Germinal center (tissue), 1 donor: Measurements from ENCODE around the gene EP300.
"Not testable (repeated sequence)": the region's sequence is repeated elsewhere in the genome, so short reads cannot be mapped to it uniquely, and the experiment has no call there.

ENCODE experiments used
- DNase-seq: peaks from one replicate; pipeline ENCODE4 v3.0.0; 2012; ENCODE audit warnings: mixed read lengths, low spot score

EP300 gene

DNA sequence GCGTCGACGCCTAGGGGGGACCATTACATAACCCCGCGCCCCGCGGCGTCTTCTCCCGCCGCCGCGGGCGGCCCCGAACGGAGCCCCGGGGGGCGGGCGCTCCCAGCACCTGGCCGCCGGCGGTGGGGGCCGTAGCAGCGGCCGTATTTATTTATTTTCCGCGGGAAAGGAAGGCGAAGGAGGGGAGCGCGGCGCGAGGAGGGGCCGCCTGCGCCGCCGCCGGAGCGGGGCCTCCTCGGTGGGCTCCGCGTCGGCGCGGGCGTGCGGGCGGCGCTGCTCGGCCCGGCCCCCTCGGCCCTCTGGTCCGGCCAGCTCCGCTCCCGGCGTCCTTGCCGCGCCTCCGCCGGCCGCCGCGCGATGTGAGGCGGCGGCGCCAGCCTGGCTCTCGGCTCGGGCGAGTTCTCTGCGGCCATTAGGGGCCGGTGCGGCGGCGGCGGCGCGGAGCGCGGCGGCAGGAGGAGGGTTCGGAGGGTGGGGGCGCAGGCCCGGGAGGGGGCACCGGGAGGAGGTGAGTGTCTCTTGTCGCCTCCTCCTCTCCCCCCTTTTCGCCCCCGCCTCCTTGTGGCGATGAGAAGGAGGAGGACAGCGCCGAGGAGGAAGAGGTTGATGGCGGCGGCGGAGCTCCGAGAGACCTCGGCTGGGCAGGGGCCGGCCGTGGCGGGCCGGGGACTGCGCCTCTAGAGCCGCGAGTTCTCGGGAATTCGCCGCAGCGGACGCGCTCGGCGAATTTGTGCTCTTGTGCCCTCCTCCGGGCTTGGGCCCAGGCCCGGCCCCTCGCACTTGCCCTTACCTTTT is at the start of gene EP300:
Gene EP300, plus strand, starts transcription at position 570 of the 795 bp plus-strand sequence. CDS start 413 bp downstream, outside the sequence.
- DNase-seq = peak; percentile 88

DNA sequence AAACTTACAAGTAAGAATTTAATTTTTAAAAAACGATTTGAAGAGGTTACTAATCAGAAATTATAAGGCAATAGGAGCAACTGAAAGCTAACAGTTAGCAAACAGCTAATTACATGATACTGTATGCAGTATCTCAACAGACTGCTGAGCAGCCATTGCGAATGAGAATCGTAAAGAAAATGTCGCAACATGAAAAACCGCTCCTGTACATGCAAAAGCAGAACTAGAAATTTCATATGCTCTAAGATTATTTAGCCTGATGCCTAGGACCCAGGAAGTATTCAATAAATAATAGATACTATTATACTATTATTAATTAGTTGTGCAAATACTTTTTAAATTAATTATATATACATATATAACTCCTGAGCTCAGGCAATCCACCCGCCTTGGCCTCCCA is 48.7 kb upstream of the EP300 start:
- DNase-seq = no peak

DNA sequence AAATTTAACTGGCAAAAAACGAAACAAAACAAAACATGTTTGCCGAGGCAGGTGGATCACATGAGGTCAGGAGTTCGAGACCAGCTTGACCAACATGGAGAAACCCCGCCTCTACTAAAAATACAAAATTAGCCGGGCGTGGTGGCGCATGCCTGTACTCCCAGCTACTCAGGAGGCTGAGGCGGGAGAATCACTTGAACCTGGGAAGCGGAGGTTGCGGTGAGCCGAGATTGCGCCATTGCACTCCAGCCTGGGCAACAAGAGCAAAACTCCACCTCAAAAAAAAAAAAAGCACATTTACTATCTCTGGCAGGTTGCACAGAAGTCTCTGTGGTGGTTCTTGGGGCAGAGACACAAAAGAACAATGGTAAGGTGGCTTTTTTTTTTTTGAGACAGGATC is 46.8 kb upstream of the EP300 start:
- DNase-seq = not testable (repeated sequence)

DNA sequence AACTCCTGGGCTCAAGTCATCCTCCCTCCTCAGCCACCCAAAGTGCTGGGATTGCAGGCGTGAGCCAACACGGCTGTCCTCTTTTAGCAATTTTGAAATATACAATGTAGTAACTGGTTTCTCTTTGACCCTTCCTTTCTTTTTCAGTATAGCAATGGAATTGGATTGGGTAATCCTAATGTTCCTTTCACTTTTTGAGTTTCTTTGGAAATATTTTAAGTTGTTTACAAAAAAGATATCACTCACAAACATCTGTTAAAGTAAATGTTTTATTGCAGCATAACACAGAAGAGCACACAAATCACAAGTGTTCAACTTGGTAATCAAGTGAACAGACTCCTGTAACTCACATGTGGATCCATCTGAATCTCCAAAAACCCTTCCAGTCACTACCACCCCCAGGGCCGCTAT is 44.6 kb upstream of the EP300 start:
- DNase-seq = no peak

DNA sequence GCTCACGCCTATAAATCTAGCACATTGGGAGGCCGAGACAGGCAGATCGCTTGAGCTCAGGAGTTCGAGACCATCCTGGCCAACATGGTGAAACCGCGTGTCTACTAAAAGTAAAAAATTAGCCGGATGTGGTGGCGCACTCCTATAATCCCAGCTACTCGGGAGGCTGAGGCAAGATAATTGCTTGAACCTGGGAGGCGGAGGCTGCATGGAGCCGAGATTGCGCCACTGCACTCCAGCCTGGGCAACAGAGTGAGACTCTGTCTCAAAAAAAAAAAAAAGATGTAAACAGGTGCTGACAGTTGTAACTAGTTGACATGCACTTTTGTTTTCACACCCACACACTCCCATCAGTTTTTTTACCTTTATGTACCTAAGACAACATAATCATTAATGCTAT is 44.0 kb upstream of the EP300 start:
- DNase-seq = not testable (repeated sequence)

DNA sequence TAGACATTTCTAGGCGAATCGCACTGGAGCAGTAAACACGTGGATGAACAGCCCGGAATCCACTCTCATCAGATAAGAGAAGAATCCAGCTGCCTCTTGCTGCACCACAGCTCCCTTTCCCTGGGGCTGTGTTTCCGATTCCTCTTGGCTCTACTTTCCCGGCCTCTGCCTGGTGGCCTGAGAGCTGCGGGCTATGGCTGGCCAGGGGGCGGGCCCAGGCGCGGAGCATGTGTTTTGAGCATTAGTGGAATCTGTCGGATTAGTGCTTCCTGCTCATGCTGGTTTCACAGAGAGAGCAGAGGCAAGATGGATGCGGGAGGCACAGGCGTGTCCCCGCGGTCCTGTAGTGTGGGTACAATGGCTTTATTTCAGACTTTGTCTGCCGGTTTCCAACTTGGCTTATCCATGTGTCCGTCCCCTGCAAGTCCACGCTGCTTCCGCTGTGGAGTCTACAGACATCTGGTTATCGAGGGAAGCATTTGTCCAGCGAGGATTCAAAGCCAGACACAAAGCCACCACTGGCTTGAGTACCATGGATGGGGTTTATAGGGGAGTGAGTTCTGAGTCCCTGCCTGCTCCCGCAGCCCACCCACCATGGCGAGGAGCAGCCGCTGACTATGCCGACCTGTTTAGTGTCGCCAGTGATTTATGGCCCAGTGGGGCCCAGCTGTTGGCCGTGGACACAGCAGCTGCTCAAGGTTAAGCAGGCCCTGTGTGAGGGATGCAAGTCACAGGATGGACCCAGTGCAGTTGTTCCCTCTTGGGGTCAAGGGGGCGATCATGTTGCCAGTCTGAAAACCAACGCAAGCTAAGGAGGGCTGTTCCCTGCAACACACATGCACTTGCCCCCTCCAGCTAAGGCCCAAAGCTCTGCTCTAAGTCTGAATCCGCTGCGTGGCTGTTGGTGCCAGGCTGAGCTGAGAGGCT is 43.3 kb upstream of the EP300 start:
- no peak for DNase-seq

DNA sequence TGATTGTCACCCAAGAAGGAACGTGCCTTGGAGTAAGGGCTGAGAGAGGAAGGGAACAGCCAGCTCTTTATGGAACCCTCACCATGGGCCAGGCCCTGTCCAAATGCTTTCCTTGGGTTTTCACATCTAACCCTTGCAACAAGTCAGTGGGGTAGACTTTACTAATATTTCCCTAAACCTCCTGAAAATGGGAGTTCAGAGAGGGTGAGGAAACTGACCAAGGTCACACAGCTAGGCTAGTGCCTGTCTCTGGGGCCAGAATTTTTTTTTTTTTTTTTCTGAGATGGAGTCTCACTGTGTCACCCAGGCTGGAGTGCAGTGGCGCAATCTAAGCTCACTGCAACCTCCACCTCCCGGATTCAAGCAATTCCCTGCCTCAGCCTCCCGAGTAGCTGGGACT is 42.6 kb upstream of the EP300 start:
- DNase-seq = not testable (repeated sequence)

DNA sequence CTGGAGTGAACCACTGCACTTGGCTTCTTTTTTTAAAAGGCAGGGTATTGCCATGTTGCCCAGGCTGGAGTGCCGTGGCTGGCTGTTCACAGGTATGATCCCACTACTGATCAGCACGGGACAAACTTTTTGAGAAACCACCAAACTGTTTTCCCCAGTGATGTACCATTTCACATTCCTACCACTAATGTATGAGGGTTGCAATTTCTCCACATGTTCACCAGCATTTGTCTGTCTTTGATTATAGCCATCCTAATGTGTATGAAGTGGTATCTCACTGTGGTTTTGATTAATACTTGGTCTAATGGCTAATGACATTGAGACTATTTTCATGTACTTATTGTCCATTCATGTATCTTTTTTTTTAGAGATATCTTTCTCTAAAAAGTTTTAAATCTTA is 41.5 kb upstream of the EP300 start:
- no peak for DNase-seq

DNA sequence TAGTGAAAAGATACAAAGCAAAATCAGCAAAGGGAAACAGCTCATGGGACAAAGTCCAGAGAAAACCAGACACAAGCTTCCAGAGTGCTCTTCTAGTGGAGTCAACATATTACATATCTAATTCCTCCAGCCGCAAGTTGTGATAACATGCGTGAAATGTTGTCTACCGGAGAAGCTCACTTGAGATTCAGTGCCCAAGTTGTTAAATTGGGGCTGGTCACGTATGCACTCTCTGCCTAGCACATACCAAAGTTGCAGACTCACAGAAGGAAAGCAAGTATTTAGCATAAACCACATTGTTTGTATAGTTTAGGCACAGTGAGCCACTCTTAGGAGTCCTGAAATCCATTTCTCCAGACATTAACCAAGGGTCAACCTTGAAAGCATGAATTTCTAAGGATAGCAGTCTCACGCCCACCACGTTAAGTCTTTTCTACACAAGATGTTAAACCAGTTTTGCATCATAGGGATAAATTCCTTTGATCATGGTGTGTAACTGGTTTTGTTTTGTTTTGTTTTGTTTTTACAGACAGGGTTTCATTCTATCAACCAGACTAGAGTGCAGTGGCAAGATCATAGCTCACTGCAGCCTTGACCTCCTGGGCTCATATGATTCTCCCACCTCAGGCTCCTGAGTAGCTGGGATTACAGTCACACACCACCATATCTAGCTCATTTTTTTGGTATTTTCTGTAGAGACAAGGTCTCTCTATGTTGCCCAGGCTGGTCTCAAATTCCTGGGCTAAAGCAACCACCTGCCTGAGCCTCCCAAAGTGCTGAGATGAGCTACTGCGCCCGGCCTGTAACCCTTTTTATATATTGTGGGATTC is 39.5 kb upstream of the EP300 start:
- DNase-seq = no peak

DNA sequence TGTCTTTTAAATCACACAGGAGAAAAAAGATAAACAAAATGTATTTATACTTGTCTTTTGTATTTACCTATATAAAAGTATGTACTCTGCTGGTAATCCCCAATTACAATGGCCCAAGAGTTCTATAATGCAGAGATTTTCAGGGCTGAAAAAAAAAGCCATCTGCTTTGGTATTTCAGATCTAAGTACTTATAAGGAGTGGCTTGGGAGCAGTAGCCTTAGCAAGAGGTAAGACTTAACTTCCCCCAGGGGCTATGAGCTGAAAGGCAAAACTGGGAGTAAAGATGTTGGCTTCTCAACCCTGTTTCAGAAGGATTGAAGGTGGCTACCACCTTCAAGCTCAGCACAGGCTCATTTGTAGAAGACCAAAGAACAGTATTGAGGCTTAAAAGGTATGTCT is 35.3 kb upstream of the EP300 start:
- no peak for DNase-seq

DNA sequence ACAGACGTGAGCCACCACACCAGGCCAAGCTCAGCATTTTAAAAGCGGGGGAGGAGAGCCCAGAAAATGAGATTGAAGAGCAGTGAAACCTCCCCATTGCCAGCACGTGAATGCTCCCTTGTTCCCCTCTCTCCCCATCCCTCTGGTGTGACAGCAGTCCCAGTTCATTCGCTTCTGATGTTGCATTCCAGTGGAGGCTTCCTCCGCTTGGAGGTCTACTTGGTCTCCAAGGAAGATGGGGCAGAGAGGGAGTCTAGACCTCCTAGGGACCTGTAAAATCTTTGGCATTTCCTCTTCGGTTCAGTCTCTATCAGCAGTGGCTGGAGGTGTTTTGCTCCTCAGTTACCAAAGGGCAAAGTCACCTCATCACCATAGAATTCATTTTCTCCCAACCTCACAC is 30.2 kb upstream of the EP300 start:
- no peak for DNase-seq

DNA sequence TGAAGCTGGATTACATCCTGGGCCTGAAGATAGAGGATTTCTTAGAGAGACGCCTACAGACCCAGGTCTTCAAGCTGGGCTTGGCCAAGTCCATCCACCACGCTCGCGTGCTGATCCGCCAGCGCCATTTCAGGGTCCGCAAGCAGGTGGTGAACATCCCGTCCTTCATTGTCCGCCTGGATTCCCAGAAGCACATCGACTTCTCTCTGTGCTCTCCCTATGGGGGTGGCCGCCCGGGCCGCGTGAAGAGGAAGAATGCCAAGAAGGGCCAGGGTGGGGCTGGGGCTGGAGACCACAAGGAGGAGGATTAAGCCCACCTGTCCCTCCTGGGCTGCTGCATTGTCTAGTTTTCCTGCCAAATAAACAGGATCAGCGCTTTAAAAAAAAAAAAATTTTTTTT is 28.1 kb upstream of the EP300 start:
- DNase-seq = not testable (repeated sequence)

DNA sequence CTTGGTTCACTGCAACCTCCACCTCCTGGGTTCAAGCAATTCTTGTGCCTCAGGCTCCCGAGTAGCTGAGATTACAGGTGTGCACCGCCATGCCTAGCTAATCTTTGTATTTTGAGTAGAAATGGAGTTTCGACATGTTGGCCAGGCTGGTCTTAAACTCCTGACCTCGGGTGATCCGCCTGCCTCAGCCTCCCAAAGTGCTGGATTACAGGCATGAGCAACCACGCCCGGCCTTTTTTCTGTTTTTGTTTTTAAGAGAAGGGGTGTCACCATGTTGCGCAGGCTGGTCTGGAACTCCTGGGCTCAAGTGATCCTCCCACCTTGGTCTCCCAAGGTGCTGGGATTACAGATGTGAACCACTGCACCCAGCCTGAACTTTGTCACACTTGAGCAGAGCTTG is 26.1 kb upstream of the EP300 start:
- not testable (repeated sequence) for DNase-seq

DNA sequence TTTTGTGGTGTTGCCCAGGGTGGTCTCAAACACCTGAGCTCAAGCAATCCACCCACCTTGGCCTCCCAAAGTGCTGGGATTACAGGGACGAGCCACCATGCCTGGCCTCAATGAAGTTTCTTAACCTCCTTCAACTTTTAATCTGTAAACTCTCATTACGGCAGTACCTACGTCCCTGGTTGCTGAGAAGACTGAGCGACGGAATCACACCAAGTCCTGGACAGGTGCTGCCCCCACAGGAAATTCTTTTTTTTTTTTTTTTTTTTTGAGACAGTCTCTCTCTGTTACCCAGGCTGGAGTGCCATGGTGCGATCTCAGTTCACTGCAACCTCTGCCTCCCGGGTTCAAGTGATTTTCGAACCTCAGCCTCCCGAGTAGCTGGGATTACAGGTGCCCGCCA is 24.4 kb upstream of the EP300 start:
- DNase-seq = not testable (repeated sequence)

DNA sequence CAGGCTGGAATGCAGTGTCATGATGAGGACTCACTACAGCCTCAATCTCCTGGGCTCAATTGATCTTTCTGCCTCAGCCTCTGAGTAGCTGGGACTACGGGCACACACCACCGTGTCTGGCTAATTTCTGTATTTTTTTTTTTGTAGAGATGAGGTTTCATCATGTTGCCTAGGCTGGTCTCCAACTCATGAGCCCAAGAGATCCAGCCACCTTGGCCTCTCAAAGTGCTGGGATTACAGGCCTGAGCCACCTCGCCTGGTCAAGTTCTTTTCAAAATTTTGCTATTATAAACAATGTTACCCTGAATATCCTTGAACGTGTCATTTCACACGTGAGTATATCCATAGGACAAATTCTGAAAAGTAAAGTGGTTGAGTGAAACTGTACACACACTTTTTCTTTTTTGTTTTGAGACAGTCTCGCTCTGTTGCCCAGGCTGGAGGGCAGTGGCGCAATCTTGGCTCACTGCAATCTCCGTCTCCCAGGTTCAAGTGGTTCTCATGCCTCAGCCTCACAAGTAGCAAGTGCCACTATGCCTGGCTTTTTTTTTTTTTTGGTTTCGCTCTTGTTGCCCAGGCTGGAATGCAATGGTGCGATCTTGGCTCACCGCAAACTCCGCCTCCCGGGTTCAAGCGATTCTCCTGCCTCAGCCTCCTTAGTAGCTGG is 21.6 kb upstream of the EP300 start:
- no peak for DNase-seq

DNA sequence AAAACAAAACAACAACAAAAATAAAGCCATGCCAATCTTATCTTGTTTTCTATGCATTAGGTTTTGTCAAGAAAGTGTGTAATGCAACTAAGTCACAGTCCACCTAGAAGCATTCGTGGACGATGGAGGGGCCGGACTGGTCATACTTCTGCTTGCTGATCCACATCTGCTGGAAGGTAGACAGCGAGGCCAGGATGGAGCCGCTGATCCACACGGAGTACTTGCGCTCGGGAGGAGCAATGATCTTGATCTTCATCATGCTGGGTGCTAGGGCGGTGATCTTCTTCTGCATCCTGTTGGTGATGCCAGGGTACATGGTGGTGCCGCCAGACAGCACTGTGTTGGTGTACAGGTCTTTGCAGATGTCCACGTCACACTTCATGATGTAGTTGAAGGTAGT is 18.3 kb upstream of the EP300 start:
- no peak for DNase-seq

DNA sequence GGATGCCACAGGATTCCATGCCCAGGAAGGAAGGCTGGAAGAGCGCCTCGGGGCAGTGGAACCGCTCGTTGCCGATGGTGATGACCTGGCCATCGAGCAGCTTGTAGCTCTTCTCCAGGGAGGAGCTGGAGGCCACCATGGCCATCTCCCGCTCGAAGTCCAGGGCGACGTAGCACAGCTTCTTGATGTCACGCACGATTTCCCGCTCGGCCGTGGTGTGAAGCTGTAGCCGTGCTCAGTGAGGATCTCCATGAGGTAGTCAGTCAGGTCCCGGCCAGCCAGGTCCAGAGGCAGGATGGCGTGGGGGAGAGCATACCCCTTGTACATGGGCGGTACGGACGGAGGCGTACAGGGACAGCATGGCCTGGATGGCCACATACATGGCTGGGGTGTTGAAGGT is 17.9 kb upstream of the EP300 start:
- DNase-seq = no peak

DNA sequence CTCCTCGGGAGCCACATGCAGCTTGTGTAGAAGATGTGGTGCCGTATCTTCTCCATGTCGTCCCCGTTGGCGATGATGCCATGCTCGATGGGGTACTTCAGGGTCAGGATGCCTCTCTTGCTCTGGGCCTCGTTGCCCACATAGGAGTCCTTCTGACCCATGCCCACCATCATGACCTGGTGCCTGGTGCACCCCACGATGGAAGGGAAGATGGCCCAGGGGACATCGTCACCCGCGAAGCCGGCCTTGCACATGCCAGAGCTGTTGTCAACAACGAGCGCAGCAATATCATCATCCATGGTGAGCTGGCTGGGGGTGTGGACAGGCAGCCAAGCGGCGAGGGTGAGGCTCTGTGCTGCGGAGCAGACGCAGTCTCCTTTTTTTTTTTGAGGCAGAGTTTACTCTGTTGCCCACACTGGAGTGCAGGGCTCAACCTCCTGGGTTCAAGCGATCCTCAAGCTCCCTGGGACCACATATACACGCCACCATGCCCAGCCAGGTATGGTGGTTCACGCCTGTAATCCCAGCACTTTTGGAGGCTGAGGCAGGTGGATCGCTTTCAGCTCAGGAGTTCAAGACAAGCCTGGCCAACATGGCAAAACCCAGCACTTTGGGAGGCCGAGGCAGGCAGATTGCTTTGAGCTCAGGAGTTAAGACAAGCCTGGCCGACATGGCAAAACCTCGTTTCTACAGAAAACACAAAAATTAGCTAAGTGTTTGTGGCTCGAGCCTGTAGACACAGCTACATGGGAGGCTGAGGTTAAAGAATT is 17.3 kb upstream of the EP300 start:
- DNase-seq = no peak

DNA sequence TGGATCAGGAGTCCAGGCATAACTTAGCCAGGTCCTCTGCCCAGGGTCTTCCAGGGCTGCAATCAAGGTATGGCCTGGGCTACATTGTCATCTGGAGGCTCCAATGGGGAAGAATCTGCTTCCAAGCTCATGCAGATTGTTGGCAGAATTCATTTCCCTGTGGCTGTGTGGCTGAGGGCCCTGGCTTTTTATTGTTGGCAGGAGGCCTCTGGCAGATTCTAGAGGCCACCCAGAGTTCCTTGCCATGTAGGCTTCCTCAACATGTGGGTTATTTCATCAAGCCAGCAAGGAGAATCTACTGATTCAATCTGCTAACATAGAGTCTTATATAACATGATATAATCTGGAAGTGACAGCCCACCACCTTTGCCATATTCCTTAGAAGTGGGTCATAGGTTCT is 16.4 kb upstream of the EP300 start:
- no peak for DNase-seq

DNA sequence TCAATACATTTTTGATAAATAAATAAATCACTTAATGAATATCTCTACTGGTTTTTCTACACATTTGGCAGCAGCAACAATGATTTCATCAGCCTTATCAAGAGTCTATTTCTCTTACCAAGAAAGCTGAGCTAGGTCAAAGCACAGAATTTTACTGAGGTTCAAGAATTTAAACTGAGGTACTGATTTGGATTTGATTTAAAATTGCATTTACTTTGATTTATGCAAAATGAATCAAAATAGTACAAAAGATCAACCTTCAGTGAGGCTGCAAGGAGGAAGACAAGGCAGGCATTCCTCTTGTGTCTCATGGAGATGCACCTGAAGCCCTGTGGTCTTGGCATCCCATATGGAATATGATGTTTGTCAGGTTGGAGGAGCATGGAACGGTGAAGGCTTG is 15.5 kb upstream of the EP300 start:
- DNase-seq = no peak

DNA sequence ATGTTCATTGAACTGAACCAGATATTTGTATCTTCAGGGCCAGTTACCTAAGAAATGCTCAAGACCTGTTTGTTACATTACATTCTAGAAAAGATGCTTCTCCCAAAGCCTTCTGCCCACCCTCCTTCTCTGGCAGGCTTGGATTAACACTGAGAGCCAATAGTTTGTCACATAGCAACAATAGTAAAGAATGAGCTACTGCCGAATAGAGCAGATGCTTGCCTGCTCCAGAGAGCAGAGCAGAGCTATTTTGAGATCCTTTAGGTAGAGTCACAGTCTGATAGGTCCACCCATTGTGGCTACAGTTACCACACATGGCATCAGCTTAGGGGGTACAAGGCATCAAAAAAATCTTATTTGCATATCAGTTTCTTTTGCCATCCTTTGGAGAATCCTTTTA is 13.5 kb upstream of the EP300 start:
- DNase-seq = peak; percentile 78
